ENCODE results near the gene FFAR2.
"Not testable (repeated sequence)": the region's sequence is repeated elsewhere in the genome, so short reads cannot be mapped to it uniquely, and the experiment has no call there.

FFAR2 gene

DNA sequence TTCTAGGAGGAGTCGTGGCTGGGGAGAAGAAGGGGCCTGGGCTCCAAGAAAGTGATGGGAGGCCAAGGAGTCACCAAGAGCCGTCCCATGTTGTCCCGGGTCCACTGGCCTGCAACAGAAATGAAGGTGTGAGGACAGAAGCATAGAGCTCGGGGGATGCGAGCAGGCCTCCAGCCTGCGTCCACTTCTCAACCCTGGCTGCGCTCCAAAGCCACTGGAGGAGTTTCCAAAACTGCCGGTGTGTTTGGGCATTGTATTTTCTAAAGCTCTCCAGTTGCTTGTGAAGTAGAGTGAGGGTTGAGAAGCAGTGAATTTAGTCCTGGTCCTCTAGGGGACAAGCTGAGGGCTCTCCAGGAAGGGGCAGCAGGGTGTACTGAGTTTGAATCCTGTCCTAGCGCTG, 13.0 kb downstream of the FFAR2 start:
- H3K4me1 ChIP-seq (ENCODE audit: control insufficient read depth, insufficient read depth, low read length): no peaks in the 10 kb centered on the region

DNA sequence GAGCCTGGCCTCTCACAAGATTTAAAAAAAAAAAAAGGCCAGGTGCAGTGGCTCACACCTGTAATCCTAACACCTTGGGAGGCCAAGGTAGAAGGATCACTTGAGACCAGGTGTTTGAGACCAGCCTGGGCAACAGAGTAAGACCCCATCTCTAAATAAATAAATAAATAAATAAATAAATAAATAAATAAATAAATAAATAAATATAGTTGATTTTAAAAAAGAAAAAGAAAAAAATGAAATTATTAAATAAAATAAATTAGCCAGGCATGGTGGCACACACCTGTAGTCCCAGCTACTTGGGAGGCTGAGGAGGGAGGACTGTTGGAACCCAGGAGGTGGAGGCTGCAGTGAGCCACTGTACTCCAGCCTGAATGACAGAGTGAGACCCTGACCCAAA, 13.7 kb downstream of the FFAR2 start:
- H3K4me1 ChIP-seq (ENCODE audit: control insufficient read depth, insufficient read depth, low read length); H3K36me3 ChIP-seq (ENCODE audit: control insufficient read depth, insufficient read depth, low read length): not testable (repeated sequence)

More for the DNA sequence above, 13.0 kb downstream of the FFAR2 start:
- no peaks in the 10 kb centered on the region for H3K36me3 ChIP-seq (ENCODE audit: control insufficient read depth, insufficient read depth, low read length)
- no peak overlapping the region for H3K4me3 ChIP-seq (ENCODE audit: low read depth, low read length)
- no peaks in the 10 kb centered on the region for H3K27me3 ChIP-seq (ENCODE audit: control insufficient read depth, insufficient read depth, low read length)
- H3K9me3 ChIP-seq (ENCODE audit: control insufficient read depth, insufficient read depth, low read length): no peaks in the 10 kb centered on the region
- H3K9ac ChIP-seq (ENCODE audit: low read depth, low read length): no peak overlapping the region

GRCh38 chr19:35462476-35462953, 14.5 kb downstream of the FFAR2 start:
- Histone ChIP-seq H3K4me3 (ENCODE audit: low read depth, low read length) (no peak overlapping the region), H3K27me3 (ENCODE audit: control insufficient read depth, insufficient read depth, low read length) (no peaks in the 10 kb centered on the region), H3K9me3 (ENCODE audit: control insufficient read depth, insufficient read depth, low read length) (no peaks in the 10 kb centered on the region), H3K36me3 (ENCODE audit: control insufficient read depth, insufficient read depth, low read length) (no peaks in the 10 kb centered on the region), H3K4me1 (ENCODE audit: control insufficient read depth, insufficient read depth, low read length) (no peaks in the 10 kb centered on the region), H3K9ac (ENCODE audit: low read depth, low read length) (no peak overlapping the region)

More for the DNA sequence above, 13.7 kb downstream of the FFAR2 start:
- H3K4me3 ChIP-seq (ENCODE audit: low read depth, low read length); H3K9me3 ChIP-seq (ENCODE audit: control insufficient read depth, insufficient read depth, low read length); H3K9ac ChIP-seq (ENCODE audit: low read depth, low read length); H3K27me3 ChIP-seq (ENCODE audit: control insufficient read depth, insufficient read depth, low read length): not testable (repeated sequence)

- not testable (repeated sequence) for H3K4me3 ChIP-seq (ENCODE audit: low read depth, low read length); H3K27me3 ChIP-seq (ENCODE audit: control insufficient read depth, insufficient read depth, low read length); H3K36me3 ChIP-seq (ENCODE audit: control insufficient read depth, insufficient read depth, low read length); H3K9ac ChIP-seq (ENCODE audit: low read depth, low read length); H3K9me3 ChIP-seq (ENCODE audit: control insufficient read depth, insufficient read depth, low read length); H3K4me1 ChIP-seq (ENCODE audit: control insufficient read depth, insufficient read depth, low read length)
These were observed 14.9 kb downstream of the FFAR2 start for GRCh38 chr19:35462956-35463355.

DNA sequence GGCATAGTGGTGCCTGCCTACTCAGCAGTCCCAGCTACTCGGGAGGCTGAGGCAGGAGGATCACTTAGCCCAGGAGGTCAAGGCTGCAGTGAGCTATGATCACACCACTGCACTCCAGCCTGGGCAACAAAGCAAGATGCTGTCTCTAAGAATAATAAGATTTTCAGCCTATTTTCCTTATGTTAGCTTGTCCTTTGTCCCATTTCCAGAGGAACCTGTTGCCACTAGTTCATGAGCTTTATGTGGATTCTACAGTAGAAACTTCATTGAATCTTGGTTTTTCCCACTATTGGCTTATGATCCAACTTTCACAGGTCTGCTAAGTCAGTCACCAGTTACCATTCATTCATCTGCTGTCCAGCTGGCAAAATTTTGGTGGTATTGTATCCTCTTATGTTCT, 18.2 kb downstream of the FFAR2 start:
- no peak overlapping the region for H3K9ac ChIP-seq (ENCODE audit: low read depth, low read length)
- peaks cover 4% of the 10 kb centered on the region for H3K4me1 ChIP-seq (ENCODE audit: control insufficient read depth, insufficient read depth, low read length)
- H3K36me3 ChIP-seq (ENCODE audit: control insufficient read depth, insufficient read depth, low read length): no peaks in the 10 kb centered on the region
- H3K4me3 ChIP-seq (ENCODE audit: low read depth, low read length): no peak overlapping the region
- no peaks in the 10 kb centered on the region for H3K9me3 ChIP-seq (ENCODE audit: control insufficient read depth, insufficient read depth, low read length)
- no peaks in the 10 kb centered on the region for H3K27me3 ChIP-seq (ENCODE audit: control insufficient read depth, insufficient read depth, low read length)

GRCh38 chr19:35468637-35469036, 20.6 kb downstream of the FFAR2 start:
- no peak overlapping the region for H3K4me3 ChIP-seq (ENCODE audit: low read depth, low read length)
- H3K36me3 ChIP-seq (ENCODE audit: control insufficient read depth, insufficient read depth, low read length): no peaks in the 10 kb centered on the region
- H3K9ac ChIP-seq (ENCODE audit: low read depth, low read length): no peak overlapping the region
- H3K9me3 ChIP-seq (ENCODE audit: control insufficient read depth, insufficient read depth, low read length): no peaks in the 10 kb centered on the region
- H3K27me3 ChIP-seq (ENCODE audit: control insufficient read depth, insufficient read depth, low read length): no peaks in the 10 kb centered on the region
- peaks cover 4% of the 10 kb centered on the region for H3K4me1 ChIP-seq (ENCODE audit: control insufficient read depth, insufficient read depth, low read length)

DNA sequence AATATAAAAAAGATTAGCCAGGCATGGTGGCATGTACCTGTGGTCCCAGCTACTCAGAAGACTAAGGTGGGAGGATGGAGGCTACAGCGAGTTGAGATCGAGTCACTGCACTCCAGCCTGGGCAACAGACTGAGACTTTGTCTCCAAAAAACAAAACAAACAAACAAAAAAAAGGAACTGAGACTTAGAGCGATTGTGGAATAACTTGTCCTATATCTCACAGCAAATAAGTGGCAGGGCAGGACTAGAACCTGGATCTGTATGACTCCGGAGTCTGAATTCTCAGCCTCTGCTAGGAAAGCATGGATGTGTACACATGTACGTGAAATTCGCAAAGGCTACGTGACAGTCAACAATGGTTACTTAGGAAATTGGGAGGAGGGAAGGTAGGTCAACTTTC, 22.1 kb downstream of the FFAR2 start:
- Histone ChIP-seq H3K4me1 (ENCODE audit: control insufficient read depth, insufficient read depth, low read length) (peaks cover 4% of the 10 kb centered on the region), H3K4me3 (ENCODE audit: low read depth, low read length) (no peak overlapping the region), H3K36me3 (ENCODE audit: control insufficient read depth, insufficient read depth, low read length) (no peaks in the 10 kb centered on the region), H3K27me3 (ENCODE audit: control insufficient read depth, insufficient read depth, low read length) (no peaks in the 10 kb centered on the region), H3K9ac (ENCODE audit: low read depth, low read length) (no peak overlapping the region), H3K9me3 (ENCODE audit: control insufficient read depth, insufficient read depth, low read length) (no peaks in the 10 kb centered on the region)

- H3K27me3 ChIP-seq (ENCODE audit: control insufficient read depth, insufficient read depth, low read length); H3K9me3 ChIP-seq (ENCODE audit: control insufficient read depth, insufficient read depth, low read length); H3K4me1 ChIP-seq (ENCODE audit: control insufficient read depth, insufficient read depth, low read length); H3K36me3 ChIP-seq (ENCODE audit: control insufficient read depth, insufficient read depth, low read length); H3K9ac ChIP-seq (ENCODE audit: low read depth, low read length); H3K4me3 ChIP-seq (ENCODE audit: low read depth, low read length): not testable (repeated sequence)
These were observed 23.0 kb downstream of the FFAR2 start for GRCh38 chr19:35471075-35471474.

- Histone ChIP-seq H3K9me3 (ENCODE audit: control insufficient read depth, insufficient read depth, low read length) (no peaks in the 10 kb centered on the region), H3K36me3 (ENCODE audit: control insufficient read depth, insufficient read depth, low read length) (no peaks in the 10 kb centered on the region), H3K4me1 (ENCODE audit: control insufficient read depth, insufficient read depth, low read length) (peaks cover 4% of the 10 kb centered on the region), H3K9ac (ENCODE audit: low read depth, low read length) (no peak overlapping the region), H3K4me3 (ENCODE audit: low read depth, low read length) (no peak overlapping the region), H3K27me3 (ENCODE audit: control insufficient read depth, insufficient read depth, low read length) (no peaks in the 10 kb centered on the region)
These were observed 23.9 kb downstream of the FFAR2 start for GRCh38 chr19:35471946-35472345.

DNA sequence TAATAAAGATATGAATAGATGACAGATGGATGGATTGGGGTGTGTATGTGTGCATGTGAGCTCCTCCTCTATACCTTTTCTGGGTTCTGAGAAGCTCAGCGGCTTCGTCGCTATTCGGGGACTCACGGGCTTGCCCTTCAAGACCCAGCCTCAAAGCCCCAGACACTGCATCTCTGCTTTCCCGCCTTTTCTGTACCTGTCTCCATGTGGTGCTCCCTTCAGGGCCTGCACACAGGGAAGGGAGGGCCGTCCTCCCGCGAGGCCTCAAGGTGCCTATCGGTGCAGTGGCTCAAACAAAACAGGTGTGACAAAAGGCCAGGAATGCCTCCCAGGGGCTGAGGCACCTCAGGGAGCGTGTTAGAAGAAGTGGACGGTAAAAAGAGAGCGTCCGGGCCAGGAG, 26.0 kb downstream of the FFAR2 start:
- Histone ChIP-seq H3K27me3 (ENCODE audit: control insufficient read depth, insufficient read depth, low read length) (no peaks in the 10 kb centered on the region), H3K36me3 (ENCODE audit: control insufficient read depth, insufficient read depth, low read length) (no peaks in the 10 kb centered on the region), H3K4me1 (ENCODE audit: control insufficient read depth, insufficient read depth, low read length) (peaks cover 4% of the 10 kb centered on the region), H3K4me3 (ENCODE audit: low read depth, low read length) (no peak overlapping the region), H3K9me3 (ENCODE audit: control insufficient read depth, insufficient read depth, low read length) (no peaks in the 10 kb centered on the region), H3K9ac (ENCODE audit: low read depth, low read length) (no peak overlapping the region)

DNA sequence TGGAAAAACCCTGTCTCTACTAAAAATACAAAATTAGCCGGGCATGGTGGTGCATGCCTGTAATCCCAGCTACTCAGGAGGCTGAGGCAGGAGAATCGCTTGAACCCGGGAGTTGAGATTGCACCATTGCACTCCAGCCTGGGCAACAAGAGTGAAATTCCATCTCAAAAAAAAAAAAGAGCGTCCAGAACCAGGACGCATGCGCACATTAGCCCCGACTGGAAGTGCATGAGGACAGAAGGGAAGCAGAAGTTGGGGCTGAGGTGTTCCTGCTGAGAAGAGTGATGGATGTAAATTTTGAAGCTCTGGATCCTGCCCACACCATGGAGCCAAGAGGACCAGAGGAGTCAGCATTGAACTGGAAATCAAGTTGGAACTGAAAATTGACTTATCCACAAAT, 26.5 kb downstream of the FFAR2 start:
- H3K36me3 ChIP-seq (ENCODE audit: control insufficient read depth, insufficient read depth, low read length); H3K27me3 ChIP-seq (ENCODE audit: control insufficient read depth, insufficient read depth, low read length); H3K4me3 ChIP-seq (ENCODE audit: low read depth, low read length); H3K9me3 ChIP-seq (ENCODE audit: control insufficient read depth, insufficient read depth, low read length); H3K9ac ChIP-seq (ENCODE audit: low read depth, low read length); H3K4me1 ChIP-seq (ENCODE audit: control insufficient read depth, insufficient read depth, low read length): not testable (repeated sequence)

- no peaks in the 10 kb centered on the region for H3K9me3 ChIP-seq (ENCODE audit: control insufficient read depth, insufficient read depth, low read length)
- no peak overlapping the region for H3K4me3 ChIP-seq (ENCODE audit: low read depth, low read length)
- no peaks in the 10 kb centered on the region for H3K36me3 ChIP-seq (ENCODE audit: control insufficient read depth, insufficient read depth, low read length)
- no peaks in the 10 kb centered on the region for H3K4me1 ChIP-seq (ENCODE audit: control insufficient read depth, insufficient read depth, low read length)
- H3K9ac ChIP-seq (ENCODE audit: low read depth, low read length): no peak overlapping the region
- H3K27me3 ChIP-seq (ENCODE audit: control insufficient read depth, insufficient read depth, low read length): no peaks in the 10 kb centered on the region
These were observed 28.1 kb downstream of the FFAR2 start for GRCh38 chr19:35476149-35476548.
